Activated naive CD8-positive, alpha-beta T cell treated with anti-CD3 and anti-CD28 coated beads, Interleukin-2, amount 50 U/mL, for 16 hours (primary cell): ENCODE data around the gene LCOR.
"Not testable (repeated sequence)": the region's sequence is repeated elsewhere in the genome, so short reads cannot be mapped to it uniquely, and the experiment has no call there.

Experiments
- DNase-seq: peaks from one replicate; pipeline ENCODE4 v3.0.0-alpha.2; 2020; ENCODE audit warnings: low read depth, low spot score

The LCOR gene

DNA sequence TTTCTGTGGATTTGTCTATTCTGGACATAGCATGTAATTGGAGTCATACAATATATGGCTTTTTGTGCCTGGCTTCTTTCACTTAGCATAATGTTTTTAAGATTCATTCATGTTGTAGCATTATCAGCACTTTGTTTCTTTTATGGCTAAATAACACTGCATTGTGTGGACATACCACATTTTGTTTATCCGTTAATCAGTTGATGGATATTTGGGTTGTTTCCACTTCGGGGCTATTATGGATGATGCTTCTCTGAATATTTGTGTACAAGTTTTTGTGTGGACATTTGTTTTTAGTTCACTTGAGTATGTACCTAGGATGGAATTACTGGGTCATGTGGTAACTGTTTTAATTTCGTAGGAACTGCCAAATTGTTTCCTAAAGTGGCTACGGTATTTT is 6.4 kb downstream of the LCOR start:
- no peak for DNase-seq

GRCh38 chr10:96840841-96841518 is 8.9 kb downstream of the LCOR start:
- DNase-seq: no peak

DNA sequence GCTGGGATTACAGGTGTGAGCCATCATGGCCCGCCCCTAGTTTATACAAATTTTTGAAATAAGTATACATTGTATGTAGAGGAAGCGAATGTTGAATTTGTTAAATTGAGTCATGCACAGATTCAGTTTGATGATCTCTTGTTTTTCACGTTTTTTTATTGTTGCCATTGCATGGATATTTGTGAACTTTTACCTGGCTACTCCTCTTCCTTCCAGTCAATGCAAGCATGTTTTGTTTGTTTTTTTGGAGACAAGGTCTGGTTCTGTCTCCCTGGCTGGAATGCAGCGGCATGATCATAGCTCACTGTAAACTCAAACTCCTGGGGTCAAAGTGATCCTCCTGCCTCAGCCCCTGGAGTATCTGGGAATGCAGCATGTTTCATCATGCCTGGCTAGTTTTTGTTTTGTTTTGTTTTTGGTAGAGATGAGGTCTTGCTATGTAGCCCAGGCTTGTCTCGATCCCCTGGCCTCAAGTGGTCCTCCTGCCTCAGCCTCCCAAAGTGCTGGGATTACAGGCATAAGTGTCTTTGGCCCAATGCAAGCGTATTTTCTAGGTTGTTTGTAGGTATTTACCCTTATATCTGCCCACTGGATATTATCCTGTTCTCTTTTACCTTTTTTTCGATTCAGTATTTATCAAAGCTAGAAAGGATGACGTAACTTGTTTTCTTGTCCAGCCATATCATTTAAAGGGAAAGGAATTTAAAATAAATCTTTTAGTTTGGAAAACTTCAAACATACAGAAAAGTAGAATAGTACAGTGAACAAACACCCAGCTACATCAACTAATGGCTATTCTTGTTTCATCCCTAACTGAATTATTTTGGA is 11.0 kb downstream of the LCOR start:
- DNase-seq: no peak

GRCh38 chr10:96843823-96844222 is 11.7 kb downstream of the LCOR start:
- no peak for DNase-seq

DNA sequence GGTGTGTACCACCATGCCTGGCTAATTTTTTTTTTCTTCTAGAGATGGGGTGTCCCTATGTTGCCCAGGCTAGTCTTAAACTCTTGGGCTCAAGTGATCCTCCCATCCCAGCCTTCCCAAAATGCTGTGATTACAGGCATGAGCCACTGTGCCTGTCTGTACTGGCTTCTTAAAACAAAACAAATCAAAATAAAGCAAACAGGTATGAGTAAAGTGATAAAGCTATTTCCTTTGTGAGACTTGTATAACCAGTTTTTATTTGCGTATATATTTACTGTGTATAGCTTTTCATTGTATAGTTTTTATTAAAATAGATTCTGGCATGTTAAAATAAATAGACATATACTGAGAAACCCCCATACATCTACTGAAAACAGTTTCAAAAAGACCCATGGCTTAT is 14.3 kb downstream of the LCOR start:
- DNase-seq: no peak

DNA sequence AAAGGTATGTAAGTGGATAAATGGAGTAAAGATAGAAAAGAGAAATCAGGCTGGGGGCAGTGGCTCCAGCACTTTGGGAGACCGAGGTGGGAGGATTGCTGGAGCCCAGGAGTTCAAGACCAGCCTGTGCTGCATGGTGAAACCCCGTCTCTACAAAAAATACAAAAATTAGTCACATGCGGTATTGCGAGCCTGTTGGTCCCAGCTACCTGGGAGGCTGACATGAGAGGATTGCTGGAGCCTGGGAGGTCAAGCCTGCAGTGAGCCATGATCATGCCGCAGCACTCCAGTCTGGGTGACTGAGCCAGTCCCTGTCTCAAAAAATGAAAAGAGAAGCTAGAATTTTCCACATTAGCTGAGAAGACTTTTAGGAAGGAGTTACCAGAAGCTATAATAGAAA is 14.8 kb downstream of the LCOR start:
- no peak for DNase-seq

DNA sequence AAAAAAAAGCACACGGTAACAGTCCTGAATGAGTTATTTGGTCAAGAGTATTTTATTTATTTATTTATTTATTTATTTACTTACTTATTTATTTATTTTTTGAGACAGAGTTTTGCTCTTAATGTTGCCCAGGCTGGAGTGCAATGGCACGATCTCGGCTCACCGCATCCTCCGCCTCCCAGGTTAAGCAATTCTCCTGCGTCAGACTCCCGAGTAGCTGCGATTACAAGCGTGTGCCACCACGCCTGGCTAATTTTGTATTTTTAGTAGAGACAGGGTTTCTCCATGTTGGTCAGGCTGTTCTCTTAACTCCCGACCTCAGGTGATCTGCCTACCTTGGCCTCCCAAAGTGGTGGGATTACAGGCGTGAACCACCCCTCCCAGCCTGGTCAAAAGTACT is 15.3 kb downstream of the LCOR start:
- DNase-seq: not testable (repeated sequence)

DNA sequence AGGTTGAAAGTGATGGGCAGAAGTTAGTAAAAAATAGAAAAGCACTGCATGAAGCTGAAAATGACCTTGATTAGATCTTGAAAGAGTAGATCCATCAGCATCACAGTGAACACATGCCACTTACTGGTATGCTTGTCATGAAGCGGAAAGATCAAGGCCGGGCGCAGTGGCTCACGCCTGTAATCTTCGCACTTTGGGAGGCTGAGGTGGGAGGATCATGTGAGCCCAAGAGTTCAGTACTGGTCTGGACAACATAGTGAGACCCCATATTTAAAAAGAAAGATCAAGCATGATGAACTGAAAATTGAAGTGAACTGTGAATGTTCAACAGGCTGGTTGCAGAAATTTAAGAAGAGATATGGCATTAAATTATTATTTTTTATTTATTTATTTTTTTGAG is 18.0 kb downstream of the LCOR start:
- DNase-seq: no peak

GRCh38 chr10:96850825-96851224 is 18.7 kb downstream of the LCOR start:
- DNase-seq: no peak

DNA sequence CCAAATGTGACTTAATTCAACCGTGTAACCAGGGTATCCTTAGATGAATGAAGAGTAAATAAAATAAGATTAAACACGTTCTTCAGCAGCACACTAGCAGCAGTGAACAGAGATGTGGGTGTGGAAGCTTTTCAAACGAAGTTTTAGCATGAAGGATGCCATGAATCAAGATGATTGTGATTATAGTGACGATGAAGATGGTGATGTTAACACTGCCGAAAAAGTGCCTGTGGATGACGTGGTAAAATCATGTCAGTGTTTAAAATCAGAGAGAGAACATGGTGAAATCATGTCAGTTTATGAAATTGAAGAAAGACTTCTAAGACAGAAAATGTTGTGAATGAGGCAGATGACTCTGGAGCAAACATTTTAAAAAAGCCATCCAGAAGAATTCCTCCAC is 19.2 kb downstream of the LCOR start:
- DNase-seq: no peak

- DNase-seq: no peak
Observed at GRCh38 chr10:96856317-96856716, 24.2 kb downstream of the LCOR start.

GRCh38 chr10:96857301-96858012 is 25.4 kb downstream of the LCOR start:
- DNase-seq: no peak

DNA sequence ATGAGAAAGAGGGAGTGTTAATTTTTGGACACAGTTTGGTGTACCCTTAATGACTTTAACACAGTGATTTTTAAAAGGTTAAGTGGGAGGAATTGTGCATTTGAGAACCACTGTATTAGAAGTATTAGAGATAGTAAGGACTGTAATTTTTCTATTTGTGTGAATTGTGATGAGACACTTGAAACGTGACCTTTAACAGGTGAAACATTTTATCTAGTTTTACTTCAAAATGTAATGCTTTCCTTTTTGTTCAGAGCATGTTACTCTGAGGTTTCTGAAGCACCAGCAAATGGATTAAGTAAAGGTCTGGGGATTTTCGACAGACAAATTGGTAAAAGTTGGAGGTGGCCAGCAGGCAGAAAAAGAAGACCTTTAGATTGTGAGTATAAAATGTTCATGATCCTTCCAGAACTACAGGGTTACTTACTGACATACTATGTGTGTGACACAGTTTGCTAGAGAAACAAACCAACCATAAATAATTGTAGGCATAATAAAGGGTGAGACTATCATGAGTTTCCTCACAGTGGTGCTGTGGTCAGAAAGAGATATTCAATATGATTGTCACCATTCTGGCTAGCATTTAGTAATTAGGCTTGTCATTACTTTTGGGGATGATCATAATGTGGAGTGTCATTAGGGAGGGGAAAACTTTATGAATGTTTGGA is 26.1 kb downstream of the LCOR start:
- DNase-seq: no peak

GRCh38 chr10:96858706-96859050 is 26.6 kb downstream of the LCOR start:
- no peak for DNase-seq

DNA sequence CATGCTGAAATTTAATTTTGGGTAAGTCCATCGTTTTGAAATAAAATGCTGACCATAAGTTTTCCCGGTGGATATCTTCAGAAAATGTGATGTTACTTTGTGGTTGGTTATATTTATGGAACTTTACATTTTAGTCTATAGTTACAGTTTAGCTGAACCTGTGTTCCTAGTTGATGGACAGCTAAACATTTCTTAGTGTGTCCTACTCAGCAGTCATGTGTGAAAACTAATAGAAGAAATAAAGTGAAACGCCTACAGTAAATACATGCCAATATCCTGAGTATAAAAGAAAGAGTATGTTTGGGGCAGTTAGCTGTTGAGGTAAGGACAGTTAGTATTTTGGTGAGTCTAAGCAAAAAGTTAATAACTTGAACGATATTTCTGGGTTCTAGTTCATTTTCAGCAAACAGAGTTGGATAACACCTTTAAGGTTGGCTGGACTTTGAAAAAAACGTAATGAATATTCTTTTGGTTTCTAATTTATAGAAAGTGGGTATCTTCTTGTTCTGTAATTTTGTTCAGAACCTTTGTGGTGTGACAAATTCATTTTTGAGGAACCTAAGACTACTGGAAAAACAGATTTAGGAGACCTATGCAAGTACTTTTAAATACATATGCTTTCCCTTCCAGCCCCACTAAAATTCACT is 28.7 kb downstream of the LCOR start:
- DNase-seq: no peak

GRCh38 chr10:96863922-96864543 is 31.9 kb downstream of the LCOR start:
- DNase-seq: no peak

DNA sequence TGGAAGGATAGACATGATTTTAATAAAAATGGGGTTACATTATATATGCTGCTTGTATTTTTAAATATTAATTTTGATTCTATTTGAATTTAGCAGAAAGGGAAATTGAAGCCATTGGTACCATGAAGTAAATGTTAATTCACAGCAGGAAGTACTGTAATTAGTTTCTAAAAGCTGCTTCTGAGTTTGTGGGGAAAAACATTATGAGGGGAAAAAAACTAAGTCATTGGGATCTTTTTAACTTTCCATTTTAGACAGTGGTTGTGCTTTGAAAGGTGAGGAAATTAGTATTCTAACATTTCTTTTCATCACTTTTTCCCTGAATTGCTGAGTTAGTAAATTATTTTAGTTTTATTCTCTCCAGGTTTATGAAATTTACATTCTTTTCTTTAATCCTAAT is 41.0 kb downstream of the LCOR start:
- DNase-seq: no peak

DNA sequence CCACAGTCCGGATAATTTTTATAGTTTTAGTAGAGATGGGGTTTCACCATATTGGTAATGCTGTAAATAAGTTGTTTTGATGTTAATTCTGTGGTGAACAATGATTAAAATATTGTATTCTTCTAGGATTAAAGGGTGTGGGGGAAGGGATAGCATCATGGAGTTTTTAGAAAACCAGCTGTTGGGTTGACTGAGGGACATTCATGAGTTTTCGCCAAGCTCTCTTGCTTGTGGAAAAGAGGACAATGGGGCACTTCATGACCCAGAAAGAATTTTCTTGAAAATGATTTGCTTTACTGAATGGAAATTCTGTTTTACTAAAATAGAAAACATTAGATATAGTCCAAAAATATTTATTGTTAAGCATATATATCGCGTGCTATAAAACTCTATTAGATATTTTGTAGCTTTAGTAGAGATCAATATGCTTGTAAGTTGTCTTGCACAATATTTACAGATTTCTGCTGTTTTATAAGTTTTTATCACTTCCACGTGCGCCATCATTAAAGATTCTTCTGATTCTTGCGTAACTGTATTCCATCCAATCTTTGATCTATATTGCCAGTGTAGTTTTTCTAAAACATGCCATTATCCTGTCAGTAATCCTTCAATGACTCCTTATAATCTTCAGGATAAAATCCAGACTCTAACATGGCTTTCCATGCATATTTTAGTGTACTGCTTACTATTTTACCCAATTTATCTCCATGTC is 41.8 kb downstream of the LCOR start:
- no peak for DNase-seq

DNA sequence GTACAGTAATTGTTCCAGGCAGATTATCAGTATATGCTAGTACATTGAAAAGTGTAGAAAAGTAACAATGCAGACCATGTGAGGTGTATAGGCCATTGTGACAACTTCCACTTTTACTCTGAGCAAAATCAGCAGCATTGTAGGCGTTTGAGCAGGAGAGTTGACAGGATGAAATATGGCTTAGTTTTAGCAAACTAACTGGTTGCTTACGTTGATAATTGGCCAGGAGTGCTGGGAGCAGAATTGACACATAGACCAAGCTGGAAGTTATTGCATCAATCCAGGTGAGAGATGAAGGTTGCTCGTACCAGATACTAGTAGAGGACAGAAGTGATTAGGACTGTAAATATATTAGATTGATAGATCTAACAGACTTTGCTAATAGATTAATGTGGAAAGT is 46.0 kb downstream of the LCOR start:
- no peak for DNase-seq

DNA sequence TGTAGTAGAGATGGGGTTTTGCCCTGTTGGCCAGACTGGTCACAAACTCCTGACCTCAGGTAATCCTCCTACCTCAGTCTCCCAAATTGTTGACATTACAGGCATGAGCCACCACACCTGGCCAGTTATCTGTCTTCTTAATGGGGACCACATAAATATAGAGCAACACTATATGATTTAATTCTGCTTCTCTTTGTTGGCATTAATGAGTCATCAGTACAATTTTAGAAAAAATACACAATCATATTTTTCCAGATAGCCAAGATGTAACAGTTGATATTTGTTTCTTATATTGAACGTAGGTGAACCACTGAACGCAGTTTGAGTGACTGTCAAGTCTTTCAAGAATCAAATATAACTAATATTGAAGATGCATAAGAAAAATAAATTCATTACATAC is 48.5 kb downstream of the LCOR start:
- no peak for DNase-seq
